ENCODE measurements around the gene ZIC4.

Gene ZIC4

GRCh38 chr3:147417551-147418295, 11.4 kb upstream of the ZIC4 start:
- DNase-seq: no peak

- no peak for DNase-seq
Observed at GRCh38 chr3:147416931-147417330, 10.6 kb upstream of the ZIC4 start.

GRCh38 chr3:147415874-147416273, 9.5 kb upstream of the ZIC4 start:
- no peak for DNase-seq

GRCh38 chr3:147415286-147415685, 8.9 kb upstream of the ZIC4 start:
- no peak for DNase-seq

- DNase-seq: no peak
Observed at GRCh38 chr3:147414390-147415138, 8.2 kb upstream of the ZIC4 start.

- DNase-seq: no peak
Observed at GRCh38 chr3:147413686-147414389, 7.5 kb upstream of the ZIC4 start.

GRCh38 chr3:147412917-147413685, 6.8 kb upstream of the ZIC4 start:
- DNase-seq: no peak

GRCh38 chr3:147412261-147412916, 6.0 kb upstream of the ZIC4 start:
- no peak for DNase-seq

- DNase-seq: no peak
Observed at GRCh38 chr3:147411815-147412241, 5.5 kb upstream of the ZIC4 start.

GRCh38 chr3:147411238-147411814, 5.0 kb upstream of the ZIC4 start:
- DNase-seq: no peak

GRCh38 chr3:147410526-147411237, 4.3 kb upstream of the ZIC4 start:
- DNase-seq: no peak

GRCh38 chr3:147410116-147410525, 3.8 kb upstream of the ZIC4 start:
- DNase-seq: no peak

GRCh38 chr3:147409143-147410115, 3.1 kb upstream of the ZIC4 start, which contains the start of gene ZIC1:
Gene ZIC1, plus strand, starts transcription at chr3:147409365. Its CDS starts 748 bp downstream, at chr3:147410113.
- no peak for DNase-seq

GRCh38 chr3:147408188-147409100, 2.1 kb upstream of the ZIC4 start:
- DNase-seq: no peak

- DNase-seq: no peak
Observed at GRCh38 chr3:147407498-147408187, 1.3 kb upstream of the ZIC4 start.

- DNase-seq: no peak
Observed at GRCh38 chr3:147407114-147407497, 763 bp upstream of the ZIC4 start.

- no peak for DNase-seq
Observed at GRCh38 chr3:147405231-147406027, 914 bp downstream of the ZIC4 start.
